ENCODE data around the gene WIPF1. TPM values are rescaled to one million over a fixed set of nuclear protein-coding genes. Genes with fewer than 3 reads are reported as not detected.

The WIPF1 gene
- total and polyA plus RNA-seq, 2 donors (not counting 3 experiments of a cell fraction or from before 2014, with no cell fraction given), result 15.3 to 42.0 TPM

GRCh38 chr2:174632841-174633622, 35.4 kb upstream of the WIPF1 start:
- POLR2A ChIA-PET, result no interaction called here
- H3K79me2 ChIP-seq (ENCODE audit: control insufficient read depth, insufficient read depth, low read length), result no peaks in the 10 kb centered on the region
- CTCF ChIA-PET, result interaction anchor here (1.1 kb wide), 1 partner anchor 64 kb away, joined by 3 read pairs; no protein-coding TSS in a partner anchor
- FAIRE-seq (no peak), DNase-seq (ENCODE audit: low read depth, low spot score) (no peak)
- peaks cover 3% of the 10 kb centered on the region for H3K4me1 ChIP-seq (ENCODE audit: control insufficient read depth, extremely low read depth, insufficient read depth, low read length)
- no peaks in the 10 kb centered on the region for H4K20me1 ChIP-seq (replicated peaks; ENCODE audit: control insufficient read depth, extremely low read depth, insufficient read depth, low read length)
- H2AFZ ChIP-seq (ENCODE audit: low read depth, low read length), result no peak overlapping the region
- no peak overlapping the region for H3K9ac ChIP-seq (replicated peaks; ENCODE audit: extremely low read depth, insufficient read depth, low read length)
- H3K9me1 ChIP-seq (replicated peaks; ENCODE audit: control insufficient read depth, extremely low read depth, insufficient read depth, low read length), result no peaks in the 10 kb centered on the region
- H3K9me3 ChIP-seq (replicated peaks; ENCODE audit: control insufficient read depth, insufficient read depth, low read length), result no peaks in the 10 kb centered on the region
- no peak overlapping the region for H3K4me3 ChIP-seq (replicated peaks in 1 of 3; ENCODE audit: insufficient read depth in 1 of 3, low read depth in 1 of 3, low read length in 3 of 3)
- dilution Hi-C loops (cut with MboI; ENCODE audit: extremely low pct_ligation_motif_present, low sequenced_read_pairs), result no loop called here
- BruUV-seq (replicated peaks), result no TSS peak
- TF ChIP-seq POLR2A (IDR thresholded peaks at IDR 0.05; ENCODE audit: low read depth, low read length), result no peak
- no peak for TF ChIP-seq POLR2AphosphoS5 (IDR thresholded peaks at IDR 0.05; ENCODE audit: insufficient read depth, low read depth, low read length)
- no peak for TF ChIP-seq MYC (IDR thresholded peaks at IDR 0.05; ENCODE audit: low read depth, low read length)
- TF ChIP-seq CTCF (IDR thresholded peaks at IDR 0.05; ENCODE audit: extremely low read depth in 1 of 2, insufficient read depth in 1 of 2, low read depth in 1 of 2, low read length in 2 of 2), result no peak
- no peak for TF ChIP-seq MAX (IDR thresholded peaks at IDR 0.05; ENCODE audit: insufficient read depth, insufficient read length)
- TF ChIP-seq FOS (IDR thresholded peaks at IDR 0.05; ENCODE audit: borderline replicate concordance, insufficient read depth, low read length), result no peak
- TF ChIP-seq GATA2 (IDR thresholded peaks at IDR 0.05; ENCODE audit: insufficient read depth, insufficient read length, low read depth, low read length), result no peak
- no peak for TF ChIP-seq EZH2 (IDR thresholded peaks at IDR 0.05; ENCODE audit: borderline replicate concordance, low read depth, low read length, severe bottlenecking)
- no peak for TF ChIP-seq JUN (IDR thresholded peaks at IDR 0.05; ENCODE audit: borderline replicate concordance, insufficient read depth, insufficient read length, low read depth)
- H3K36me3 ChIP-seq (ENCODE audit: control insufficient read depth in 2 of 2, extremely low read depth in 1 of 2, insufficient read depth in 2 of 2, low read length in 2 of 2), result no peaks in the 10 kb centered on the region
- intact Hi-C loops (cut with micrococcal nuclease), result no loop called here
- H3K4me2 ChIP-seq (ENCODE audit: insufficient read depth, low read length), result no peak overlapping the region
- no peak overlapping the region for H3K27ac ChIP-seq (ENCODE audit: insufficient read depth, low read depth, low read length)
- no peaks in the 10 kb centered on the region for H3K27me3 ChIP-seq (ENCODE audit: control insufficient read depth in 2 of 2, insufficient read depth in 2 of 2, low read length in 2 of 2)

Measured in endothelial cell of umbilical vein (primary cell).